Stimulated activated CD8-positive, alpha-beta memory T cell treated with anti-CD3 and anti-CD28 coated beads, Interleukin-7, amount 100 ng/mL, for 1 hour (primary cell): ENCODE measurements around the gene OIP5.
"Not testable (repeated sequence)": the region's sequence is repeated elsewhere in the genome, so short reads cannot be mapped to it uniquely, and the experiment has no call there.

Experiments used
- DNase-seq, 2 donors: peaks; one replicate each; pipeline ENCODE4 v3.0.0-alpha.2; 2020; ENCODE audit warnings: low read depth in 2 of 2

The OIP5 gene

DNA sequence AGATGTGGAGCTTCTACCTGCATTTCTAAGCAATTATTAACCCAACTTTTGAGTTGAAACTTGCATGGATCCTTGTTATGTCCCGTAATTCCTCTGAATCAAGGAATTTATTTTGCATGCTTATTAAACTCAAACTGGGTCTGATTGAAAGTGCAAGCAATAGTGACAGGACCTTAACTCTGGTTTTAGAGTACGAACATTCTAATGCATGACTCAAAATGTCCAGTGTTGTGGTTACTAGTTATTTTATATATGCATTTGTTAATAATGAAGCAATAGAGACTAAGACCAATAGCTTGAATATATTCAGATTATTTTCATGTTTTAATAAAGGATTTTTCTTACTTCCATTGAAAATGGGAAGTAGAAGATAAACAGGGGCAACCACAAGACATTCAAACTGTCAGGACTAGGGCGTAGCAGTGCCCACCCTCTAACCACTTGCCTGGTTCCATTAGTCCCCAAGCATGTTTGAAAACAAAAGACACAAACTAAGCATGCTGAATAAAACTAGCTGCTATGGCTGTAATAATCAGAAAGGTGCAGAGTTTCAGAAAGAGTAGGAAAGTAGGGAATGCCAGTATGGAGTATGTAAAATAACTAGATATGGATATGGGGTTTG, 28.1 kb downstream of the OIP5 start:
- DNase-seq = no peak

DNA sequence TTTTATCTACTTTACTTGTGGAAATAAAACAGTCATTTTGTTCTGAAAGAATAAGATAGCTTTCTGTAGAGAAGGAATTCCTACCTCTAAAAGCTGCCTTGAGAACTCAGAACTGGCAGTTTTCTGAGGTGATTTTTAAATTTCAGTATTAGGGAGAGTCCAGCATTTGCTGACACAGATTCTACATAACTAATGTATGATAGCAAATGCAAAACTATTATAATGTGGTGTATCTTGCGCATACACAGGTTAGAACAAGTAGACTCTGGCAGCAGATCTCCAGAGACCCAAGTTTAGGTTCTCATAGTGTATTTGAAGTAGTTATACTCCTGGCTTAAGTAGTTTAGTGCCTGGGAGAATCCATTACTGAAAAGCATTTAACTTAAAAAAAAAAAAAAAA, 30.8 kb downstream of the OIP5 start:
- DNase-seq = no peak

DNA sequence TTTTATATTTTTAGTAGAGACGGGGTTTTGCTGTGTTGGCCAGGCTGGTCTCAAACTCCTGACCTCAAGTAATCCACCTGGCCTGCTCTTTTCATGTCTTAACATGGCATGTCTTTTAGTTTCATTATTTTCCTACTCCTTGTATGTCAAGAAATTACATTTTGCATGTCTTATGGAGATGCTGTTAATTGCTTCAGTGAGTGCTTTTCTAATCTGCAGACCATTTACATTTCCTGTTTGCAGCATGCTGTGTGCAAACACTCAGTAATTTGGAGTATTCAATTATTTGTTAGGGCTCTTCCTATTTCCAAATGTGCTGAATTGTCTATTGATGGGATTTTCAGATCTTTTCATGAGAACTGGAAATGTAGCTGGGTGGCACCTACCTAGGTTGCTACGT, 31.3 kb downstream of the OIP5 start:
- not testable (repeated sequence) for DNase-seq

GRCh38 chr15:41292521-41292920, 39.9 kb downstream of the OIP5 start:
- DNase-seq = no peak

DNA sequence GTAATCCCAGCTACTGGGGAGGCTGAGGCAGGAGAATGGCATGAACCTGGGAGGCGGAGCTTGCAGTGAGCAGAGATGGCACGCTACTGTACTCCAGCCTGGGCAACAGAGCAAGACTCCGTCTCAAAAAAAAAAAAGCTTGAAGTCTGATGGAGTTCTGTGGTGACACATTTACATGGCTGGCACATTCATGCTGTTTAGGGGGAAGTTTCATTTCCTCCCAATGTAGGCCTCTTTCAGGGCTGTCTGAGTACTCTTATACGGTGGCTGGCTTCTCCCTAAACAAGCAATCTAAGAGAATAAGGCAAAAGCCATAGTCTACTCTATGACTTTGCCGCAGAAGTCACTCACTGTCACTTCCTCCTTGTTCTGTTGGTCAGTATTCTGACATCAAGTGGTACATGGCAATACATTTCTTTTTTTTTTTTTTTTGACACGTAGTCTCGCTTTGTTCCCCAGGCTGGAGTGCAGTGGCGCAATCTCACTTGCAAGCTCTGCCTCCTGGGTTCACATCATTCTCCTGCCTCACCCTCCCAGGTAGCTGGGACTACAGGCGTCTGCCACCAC, 41.2 kb downstream of the OIP5 start:
- DNase-seq = no peak

DNA sequence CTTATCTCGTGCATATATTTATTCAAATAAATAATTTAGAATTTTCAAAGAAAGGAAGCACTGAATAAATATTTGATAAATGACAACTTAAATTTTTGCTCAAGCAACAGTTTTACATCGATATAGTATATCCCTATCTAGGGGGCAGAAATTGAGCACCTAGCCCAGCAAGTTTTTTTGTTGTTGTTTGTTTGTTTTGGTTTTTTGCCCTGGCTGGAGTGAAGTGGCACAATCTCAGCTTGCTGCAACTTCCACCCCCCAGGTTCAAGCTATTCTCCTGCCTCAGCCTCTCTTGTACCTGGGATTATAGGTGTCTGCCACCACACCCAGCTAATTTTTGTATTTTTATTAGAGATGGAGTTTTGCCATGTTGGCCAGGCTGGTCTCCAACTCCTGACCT, 42.4 kb downstream of the OIP5 start:
- DNase-seq = no peak

GRCh38 chr15:41288464-41288863, 43.9 kb downstream of the OIP5 start:
- DNase-seq = no peak

- no peak for DNase-seq
These were observed 45.6 kb downstream of the OIP5 start for GRCh38 chr15:41286665-41287333.

GRCh38 chr15:41285285-41285684, 47.1 kb downstream of the OIP5 start:
- no peak for DNase-seq

GRCh38 chr15:41284427-41285177, 47.8 kb downstream of the OIP5 start:
- DNase-seq = no peak

GRCh38 chr15:41283653-41284426, 48.6 kb downstream of the OIP5 start:
- peak; percentile 92 to 93 for DNase-seq

- DNase-seq = not testable (repeated sequence)
These were observed 49.3 kb downstream of the OIP5 start for GRCh38 chr15:41282980-41283652.

DNA sequence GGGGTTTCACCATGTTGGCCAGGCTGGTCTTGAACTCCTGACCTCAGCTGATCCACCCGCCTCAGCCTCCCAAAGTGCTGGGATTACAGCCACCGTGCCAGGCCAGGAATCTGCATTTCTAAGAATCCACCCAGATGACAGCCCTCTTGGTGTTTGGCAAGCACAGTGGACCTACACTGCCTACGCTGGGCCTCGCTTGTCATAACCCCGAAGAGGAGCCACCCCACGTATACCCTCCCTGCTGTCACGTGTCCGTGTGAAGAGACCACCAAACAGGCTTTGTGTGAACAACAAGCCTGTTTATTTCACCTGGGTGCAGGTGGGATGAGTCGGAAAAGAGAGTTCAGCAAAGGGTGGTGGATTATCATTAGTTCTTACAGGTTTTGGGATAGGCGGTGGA, 50.0 kb downstream of the OIP5 start:
- DNase-seq = not testable (repeated sequence)

- no peak for DNase-seq
These were observed 51.2 kb downstream of the OIP5 start for GRCh38 chr15:41281236-41281635.

GRCh38 chr15:41279535-41280283, 52.7 kb downstream of the OIP5 start:
- no peak for DNase-seq

DNA sequence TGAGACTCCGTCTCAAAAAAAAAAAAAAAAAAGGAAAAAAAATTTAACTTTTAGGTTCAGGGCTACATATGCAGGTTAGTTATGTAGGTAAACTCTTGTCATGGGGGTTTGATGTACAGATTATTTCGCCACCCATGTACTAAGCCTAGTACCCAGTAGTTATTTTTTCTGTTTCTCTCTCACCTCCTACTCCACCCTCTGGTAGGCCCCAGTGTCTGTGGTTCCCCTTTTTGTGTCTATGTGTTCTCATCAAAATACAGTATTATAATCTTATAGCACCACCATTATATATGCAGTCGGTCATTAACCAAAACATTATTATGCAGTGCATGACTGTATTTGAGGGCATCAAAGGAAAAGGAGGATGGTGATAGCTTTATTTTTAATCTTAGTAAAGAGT, 54.1 kb downstream of the OIP5 start:
- DNase-seq = no peak

DNA sequence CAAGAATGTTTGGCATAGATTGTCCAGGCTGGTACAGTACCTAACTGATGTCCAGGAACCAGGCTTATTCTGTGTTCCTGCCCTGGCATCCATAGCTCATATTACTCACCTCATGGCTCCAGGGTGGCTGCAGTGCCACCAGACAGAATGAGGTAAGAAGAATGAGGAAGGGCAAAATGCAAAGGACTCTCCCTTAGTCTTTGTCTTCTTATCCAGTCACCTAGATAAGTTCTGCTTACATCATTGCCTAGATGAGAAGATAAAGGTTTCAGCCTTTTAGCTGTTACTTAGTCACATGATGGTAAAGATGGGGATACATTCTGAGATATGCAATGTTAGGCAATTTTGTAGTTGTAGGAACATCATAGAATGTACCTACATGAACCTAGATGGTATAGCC, 55.6 kb downstream of the OIP5 start:
- DNase-seq = no peak

DNA sequence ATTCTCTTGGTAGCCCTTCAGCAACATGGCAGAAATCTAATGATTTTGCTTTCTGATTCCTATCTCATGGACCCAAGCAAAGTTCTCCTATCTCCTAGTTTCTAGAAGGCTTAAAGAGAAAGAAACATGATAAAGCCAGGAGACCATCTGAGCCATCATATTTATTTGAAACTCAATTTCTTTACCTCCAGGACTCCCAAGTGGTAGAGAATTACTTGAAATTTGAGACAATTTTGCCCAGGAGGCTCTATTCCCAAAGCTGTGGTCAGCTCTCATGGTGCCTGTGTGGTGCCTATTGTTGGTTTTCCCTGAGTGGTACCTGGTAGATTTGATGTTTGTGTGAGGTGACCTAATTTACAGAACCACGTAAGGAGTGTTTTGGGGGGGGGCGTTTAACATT, 62.5 kb downstream of the OIP5 start:
- DNase-seq = no peak

- DNase-seq = no peak
These were observed 68.5 kb downstream of the OIP5 start for GRCh38 chr15:41263891-41264351.

- no peak for DNase-seq
These were observed 69.8 kb downstream of the OIP5 start for GRCh38 chr15:41262571-41262970.
